HG03280 (cell line): ENCODE results near the gene DUOX2.
"Not testable (repeated sequence)": the region's sequence is repeated elsewhere in the genome, so short reads cannot be mapped to it uniquely, and the experiment has no call there.

Source experiments
- ATAC-seq: cut with Tn5 transposase; IDR thresholded peaks from one replicate; pipeline ENCODE4 v1.9.1; 2021; ENCODE audit warnings: mild to moderate bottlenecking, moderate library complexity; ENCODE audit not compliant: unreplicated experiment

Gene DUOX2

DNA sequence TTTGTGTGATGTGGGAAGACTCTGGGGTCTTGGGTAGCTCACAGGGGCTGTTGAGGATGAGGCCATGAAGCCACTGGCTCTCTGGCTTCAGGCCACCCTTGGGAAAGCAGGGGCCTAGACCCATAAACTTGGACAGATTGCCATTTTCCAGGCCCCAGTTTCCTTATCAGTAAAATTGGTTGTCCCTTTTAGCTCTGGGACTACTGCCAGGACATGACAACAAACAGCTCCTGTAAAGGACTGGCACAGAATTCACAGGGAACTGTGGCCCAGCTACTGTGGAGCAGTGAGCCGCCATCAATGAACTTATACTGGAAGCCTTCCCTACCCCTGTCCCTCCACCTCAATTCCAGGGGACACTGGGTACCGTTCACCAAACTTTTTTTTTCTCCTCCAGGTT lies 36.6 kb downstream of the DUOX2 start:
- not testable (repeated sequence) for ATAC-seq

DNA sequence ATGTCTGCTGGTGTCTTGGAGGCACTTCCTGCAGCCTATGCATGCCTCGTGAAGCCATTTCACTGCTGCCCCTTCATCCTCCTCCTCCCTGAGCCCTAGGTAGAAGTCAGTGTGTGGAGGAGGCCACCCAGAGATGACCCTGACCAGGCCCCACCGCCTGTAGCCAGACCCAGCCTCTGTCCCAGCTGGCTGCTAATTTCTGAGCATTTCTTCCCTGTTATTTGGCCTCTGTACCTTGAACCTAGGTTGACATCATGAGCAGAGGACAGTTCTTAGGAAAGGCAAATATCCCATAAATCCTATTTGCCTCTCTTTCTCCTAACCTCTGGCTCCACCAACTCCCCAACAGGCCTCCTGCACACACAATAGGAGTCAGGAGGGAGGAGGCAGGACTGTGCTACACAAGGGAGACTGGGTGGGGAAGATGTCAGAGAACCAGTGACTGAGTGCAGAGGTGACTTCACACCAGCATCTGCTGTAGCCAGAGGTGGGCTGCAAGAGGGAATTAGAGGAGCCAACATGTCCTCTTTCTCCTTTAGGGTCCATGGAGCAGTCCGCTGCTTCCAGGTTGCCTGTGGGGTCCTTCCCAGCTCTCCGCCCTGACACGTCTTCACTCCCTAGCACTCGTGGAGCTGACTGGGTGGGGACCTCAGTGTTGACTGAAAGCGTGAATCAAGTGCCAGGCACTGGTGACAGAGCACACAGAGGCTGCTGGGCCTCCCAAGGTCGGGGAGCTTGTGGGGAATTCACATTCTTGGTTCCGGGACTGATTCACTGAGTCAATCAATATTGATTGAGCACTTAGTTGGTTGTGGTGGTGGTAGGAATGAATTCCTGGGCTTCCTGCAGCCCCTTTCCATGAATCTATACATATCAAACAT lies 38.3 kb downstream of the DUOX2 start:
- ATAC-seq: not testable (repeated sequence)

DNA sequence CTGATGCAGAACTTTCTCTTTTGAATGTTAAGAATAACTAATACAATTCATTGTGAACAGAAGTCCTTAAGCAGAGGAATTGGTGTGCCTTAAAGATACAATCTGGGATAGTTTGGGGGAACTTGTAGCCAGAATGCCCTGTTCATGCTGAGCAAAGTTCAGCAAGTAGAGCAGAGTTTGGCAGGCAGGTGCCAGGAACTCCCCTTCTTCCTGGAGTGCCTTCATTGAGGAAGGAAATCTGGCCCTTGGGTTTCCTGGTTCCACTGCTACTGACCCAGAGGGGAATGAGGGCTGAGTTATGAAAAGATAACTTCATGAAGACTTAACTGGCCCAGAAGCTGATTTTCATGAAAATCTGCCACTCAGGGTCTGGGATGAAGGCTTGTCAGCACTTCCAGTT lies 40.4 kb downstream of the DUOX2 start:
- ATAC-seq: not testable (repeated sequence)

DNA sequence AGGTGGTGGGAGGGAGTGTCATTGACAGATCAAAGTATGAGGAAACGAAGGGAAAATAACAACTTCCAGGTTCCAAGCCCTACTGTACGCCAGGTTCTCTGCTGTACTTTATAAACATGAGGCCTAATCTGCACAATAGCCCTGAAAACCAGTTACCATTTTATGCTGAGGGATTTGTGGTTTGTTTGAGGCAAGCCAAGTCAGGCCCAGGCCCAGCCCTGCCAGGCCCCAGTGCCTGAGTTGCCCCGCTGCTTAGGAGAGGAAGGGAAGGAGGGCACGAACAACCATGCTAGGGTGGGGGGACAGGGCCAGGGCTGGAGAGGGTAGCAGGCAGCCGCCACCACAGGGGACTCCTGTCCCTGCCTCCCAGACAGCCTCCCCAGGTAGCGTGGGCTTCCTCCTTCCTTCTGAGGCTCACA lies 44.0 kb downstream of the DUOX2 start:
- ATAC-seq: not testable (repeated sequence)

DNA sequence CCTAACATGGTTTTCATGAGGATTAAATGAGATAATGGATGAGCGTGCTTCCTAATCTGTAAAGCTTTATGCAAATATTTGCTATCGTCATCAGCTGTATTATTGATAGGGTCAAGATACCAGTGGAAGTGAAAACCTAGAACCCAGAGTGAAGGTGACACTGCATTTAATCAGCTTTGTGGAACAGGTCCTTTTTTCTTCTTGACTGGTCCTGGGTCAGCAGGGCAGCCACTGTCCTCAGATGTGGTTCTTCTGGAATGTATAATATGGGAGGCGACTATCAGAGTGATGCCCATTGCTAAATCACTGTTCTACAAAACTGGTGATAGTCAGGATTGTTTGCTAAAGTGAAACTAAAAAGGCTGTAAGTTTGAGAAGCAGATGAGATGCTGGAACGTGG lies 49.6 kb downstream of the DUOX2 start:
- ATAC-seq: no peak

DNA sequence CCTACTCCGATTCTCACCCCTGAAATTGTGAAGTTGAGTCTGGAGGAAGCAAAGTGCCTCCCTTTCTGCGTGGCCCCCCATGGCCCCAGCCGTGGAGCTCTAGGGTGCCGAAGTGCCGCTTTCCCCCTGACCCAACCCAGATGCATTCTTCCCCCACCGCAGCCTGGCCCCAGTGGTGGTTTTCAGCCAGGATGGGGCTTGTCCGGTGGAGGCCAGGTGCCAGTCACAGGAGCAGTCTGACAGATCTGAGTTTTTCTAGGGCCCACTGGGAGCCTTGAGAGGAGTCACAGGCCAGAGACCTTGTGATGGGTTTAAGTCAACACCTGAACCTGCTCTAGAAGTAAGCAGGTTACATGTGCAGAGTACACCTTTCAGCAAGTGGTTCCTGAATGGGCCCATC lies 51.7 kb downstream of the DUOX2 start:
- ATAC-seq: not testable (repeated sequence)

DNA sequence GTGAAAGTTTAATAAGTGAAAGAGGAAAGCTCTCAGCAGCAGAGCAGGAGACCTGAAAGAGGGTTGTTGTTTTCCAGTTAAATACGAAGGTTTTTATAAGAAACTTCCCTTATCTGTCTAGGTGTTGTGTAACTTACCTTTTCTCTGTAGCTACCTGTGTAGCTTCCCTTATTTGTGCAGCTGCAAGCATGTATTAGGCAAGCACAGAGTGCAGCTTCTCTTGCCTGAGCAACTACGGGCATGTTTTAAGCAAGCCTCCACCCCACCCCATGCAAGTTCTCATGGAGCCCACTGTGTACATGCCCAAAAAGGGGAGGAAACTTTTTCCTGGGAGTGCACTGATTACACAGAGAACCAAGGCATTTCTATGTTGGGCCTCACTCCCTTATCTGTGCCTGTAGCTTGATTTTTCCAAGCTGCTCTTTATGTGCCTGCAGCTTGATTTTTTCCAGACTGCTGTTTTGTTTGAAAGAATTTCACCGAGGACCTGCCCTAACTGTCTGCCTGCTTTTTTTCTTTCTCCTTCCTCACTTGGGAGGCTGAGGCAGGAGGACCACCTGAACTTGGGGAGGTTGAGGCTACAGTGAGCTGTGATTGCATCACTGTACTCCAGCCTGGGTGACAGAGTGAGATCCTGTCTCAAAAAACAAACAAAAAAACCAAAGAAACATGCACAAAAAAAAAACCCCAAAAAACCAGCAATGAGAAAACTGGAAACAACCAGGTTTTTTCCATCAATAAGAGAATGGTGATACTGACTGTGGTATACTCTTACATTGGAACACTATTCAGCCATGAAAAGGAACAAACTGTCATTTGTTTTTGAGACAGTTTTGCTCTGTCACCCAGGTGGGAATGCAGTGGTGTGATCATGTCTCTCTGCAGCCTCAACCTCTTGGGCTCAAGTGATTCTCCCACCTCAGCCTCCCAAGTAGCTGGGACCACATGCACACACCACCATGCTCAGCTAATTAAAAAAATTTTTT lies 55.0 kb downstream of the DUOX2 start:
- not testable (repeated sequence) for ATAC-seq

DNA sequence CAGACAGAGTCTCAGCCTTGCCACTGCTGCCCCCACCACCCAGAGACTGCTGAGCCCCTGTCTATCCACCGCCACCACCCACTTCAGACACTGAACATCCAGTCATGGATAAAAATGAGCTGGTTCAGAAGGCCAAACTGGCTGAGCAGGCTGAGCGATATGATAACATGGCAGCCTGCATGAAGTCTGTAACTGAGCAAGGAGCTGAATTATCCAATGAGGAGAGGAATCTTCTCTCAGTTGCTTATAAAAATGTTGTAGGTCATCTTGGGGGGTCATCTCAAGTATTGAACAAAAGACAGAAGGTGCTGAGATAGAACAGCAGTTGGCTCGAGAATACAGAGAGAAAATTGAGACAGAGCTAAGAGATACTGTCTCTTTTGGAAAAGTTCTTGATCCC lies 61.3 kb downstream of the DUOX2 start:
- ATAC-seq: not testable (repeated sequence)

DNA sequence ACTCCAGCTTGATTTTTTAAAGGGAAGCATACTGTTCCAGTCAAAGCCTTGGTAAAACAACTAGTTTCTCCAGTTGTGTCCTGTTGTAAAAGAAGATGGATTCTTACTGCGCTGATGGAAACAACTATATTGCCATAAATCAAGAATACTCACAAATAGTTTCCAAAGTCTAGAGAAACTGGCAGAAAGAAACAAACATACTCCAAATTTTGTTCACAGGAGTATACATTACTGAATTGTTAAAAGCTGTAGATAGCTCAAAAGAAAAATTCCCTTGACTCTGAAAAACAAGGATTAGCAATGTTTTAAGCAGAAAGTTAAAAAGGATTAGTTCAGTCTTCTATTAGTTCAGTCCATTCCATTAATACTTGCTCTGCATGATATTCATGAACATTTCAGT lies 63.4 kb downstream of the DUOX2 start:
- ATAC-seq: no peak

DNA sequence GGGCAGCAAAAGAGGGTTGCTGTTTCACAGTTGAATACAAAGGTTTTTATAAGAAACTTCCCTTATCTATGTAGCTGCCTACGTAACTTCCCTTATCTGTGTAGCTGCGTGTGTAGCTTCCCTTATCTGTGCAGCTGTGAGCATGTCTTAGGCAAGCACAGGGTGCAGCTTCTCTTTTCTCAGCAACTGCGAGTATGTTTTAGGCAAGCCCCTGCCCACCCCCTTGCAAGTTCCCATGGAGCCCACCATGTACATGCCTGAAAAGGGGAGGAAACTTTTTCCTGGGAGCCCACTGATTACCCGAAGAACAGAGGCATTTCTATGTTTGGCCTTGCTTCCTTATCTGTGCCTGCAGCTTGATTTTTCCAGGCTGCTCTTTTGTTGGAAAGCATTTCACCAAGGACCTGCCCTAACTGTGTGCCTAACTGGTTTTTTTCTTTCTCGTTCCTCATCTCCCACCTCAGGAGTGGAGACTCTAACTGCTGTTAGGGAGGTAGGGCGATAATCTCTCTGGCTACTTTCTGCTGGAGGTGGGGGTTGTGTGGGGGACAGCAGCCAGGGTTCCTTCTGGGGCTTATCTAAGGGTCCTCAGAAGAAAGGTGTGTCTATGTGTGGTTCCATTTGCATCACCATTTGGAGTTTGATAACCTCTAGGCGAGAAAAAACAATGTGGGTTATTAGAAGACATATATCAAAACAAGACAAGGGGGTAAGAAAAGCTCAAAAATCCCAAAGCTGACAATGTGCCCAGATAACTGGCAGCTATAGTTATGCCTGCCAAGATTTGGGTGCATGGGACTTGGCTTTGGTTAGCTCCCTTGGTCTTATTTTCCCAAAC lies 65.0 kb downstream of the DUOX2 start:
- ATAC-seq: no peak

DNA sequence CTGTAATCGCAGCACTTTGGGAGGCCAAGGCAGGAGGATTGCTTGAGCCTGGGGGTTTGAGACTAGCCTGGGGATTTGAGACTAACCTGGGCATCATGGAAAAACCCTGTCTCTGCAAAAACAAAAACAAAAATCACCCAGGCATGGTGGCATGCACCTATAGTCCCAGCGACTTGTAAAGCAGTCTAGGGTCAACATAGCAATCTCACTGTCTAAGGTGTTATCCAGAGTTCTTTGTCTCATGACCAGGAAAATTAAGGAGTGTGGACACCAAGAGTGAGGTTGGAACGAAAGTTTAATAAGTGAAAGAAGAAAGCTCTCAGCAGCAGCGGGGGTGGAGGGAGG lies 65.6 kb downstream of the DUOX2 start:
- not testable (repeated sequence) for ATAC-seq

DNA sequence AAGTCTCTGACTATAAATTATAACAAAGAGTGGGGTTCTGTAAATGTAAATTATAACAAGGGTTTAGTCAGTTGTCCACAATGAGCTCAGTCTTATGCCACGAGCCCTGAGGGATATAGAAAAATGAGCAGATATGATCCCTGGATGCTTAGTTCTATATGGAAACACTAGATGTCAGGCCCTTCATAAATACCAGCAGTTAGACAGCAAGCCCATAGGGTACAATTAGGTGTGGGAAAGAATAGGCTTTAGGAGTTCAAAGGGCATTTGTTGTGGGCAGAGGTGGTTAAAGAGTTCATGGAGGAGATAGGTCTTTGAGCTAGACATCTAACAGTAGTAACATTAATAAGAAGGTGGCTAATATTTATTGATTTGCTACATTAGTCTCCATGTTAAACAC lies 69.7 kb downstream of the DUOX2 start:
- ATAC-seq: not testable (repeated sequence)

DNA sequence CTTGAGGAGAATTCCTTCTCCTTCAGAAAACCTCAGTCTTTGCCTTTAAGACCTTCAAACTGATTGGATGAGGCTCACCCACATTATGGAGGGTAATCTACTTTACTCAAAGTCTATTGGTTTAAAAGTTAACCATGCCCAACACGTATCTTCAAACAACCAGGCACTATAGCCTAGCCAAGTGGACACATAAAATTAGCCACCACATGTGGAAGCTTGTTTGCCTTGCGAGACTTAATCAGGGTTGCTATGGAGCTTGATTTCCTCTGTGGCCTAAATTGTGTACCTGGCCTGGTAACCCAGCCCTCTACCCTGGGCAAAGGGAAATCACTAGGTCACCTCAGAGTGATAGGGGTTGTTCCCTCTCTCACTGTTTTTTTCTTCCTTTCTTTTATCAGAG lies 71.1 kb downstream of the DUOX2 start:
- ATAC-seq: not testable (repeated sequence)
